ENCODE measurements around the gene HINT2.
A peak's percentile ranks its signal among the peaks of the same experiment; 100 is the strongest.

Gene HINT2

DNA sequence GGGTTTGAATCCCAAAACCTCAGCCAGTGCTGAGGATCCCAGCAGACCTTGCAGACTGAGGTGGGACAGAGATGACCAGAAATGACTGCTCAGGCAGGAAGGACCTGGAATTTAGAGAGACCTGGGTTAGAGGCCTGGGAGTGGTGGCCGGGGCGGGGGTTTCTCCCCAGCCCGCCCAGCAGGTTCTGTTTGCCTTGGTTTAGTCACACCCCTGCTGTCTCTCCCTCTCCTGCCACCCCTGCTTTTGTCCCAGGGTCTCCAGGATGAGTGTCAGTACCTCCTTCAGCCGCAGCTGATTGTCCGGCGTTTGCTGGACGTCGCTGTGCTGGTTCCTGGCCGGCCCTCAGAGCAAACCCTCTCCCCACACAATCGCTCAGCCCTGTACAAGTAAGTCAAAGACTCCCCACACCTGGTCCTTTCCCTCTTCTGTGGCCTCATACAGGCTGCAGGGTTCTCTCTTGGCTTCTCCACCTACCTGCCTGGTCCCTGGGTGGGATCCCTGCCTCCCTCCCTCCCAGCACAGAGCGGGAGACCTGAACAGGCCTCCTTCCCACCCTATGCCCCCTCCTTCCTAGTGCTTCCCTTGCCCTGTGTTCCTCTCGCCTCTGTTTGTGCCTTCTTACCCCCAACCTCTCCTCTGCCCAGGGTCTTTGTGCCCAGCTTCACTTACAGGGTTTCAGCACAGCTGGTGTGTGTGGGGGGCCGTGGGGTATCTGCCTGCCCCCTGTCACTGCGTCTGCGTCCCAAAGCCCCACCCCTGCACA, 26.2 kb upstream of the HINT2 start:
- no peak for DNase-seq (ENCODE audit: low spot score)

DNA sequence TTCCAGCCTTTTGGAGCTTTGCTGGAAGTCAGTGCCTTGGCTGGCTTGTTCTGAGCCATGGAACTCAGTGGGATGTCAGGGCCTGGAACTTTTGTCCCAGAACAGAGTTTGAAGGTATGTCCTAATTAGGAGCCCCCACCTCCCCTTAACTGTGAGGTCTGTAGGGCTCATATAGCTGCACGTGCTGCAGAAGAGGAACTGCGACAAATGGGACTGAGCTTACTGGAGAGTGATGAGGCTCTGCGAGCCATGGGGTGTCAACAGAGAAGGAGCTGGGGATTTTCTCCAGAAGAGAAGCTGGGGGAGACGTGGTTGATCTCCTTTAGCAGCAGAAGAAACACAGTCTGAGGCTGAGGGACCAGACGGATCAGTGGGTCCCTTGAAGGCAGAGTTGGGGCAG, 25.1 kb upstream of the HINT2 start:
- DNase-seq (ENCODE audit: low spot score): no peak

DNA sequence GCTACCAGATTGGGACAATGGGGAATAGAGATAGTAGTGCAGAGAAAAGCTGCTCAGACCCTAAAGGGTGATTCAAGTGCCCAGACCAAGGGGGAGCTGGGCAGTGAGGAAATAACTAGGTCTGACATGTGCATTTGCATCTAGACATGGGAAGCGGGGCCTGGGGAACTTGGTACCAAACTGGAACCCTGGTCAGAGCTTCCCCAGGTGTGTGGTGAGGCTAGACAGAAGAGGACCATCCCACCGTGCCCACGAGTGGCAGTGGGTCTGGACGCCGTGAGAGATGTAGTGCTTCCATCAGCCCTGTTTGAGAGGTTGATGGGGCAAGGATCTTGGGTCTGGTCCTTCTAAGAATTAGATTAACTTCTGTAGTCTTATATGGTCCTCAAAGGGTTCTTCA, 21.8 kb upstream of the HINT2 start:
- DNase-seq (ENCODE audit: low spot score): no peak

DNA sequence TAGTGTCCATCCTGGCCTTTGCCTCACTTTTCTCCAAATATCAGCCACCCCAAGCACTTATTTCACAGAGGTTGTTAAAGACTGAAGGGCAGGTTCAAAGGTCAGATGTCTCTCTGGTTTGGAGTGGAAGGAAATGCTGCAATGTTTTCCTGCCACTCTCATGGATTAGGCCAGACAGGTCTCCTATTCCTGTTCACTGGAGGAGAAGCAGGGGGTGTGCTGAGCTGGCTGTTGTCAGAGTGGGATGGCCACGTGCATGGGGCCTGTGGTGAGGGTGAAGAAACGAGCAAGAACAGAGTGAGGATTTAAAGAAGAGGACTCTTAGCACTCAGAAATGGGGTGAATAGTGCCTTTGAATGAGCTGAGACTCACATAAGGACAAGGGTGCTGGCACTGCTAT, 20.9 kb upstream of the HINT2 start:
- DNase-seq (ENCODE audit: low spot score): peak; percentile 43

DNA sequence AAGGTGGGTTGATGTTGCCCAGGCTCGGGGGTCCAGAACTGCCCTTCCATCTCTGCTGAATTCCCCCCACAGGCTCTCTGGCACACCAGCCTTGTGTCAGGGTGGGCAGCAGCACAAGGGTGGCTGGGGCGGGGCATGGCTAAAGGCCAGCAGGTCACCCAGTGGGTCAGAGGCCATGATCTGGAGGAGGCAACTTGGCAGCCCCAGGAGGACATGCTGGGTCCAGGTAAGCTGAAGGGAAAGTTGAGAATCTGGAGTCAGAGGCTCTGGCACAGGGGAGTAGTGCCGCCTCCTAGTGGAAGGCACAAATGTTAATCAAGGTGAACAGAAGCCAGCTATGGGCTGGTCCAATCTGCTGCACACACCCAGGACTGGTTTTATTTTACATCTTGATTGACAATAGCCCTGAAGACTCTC, 20.4 kb upstream of the HINT2 start:
- peak; percentile 70 for DNase-seq (ENCODE audit: low spot score)

DNA sequence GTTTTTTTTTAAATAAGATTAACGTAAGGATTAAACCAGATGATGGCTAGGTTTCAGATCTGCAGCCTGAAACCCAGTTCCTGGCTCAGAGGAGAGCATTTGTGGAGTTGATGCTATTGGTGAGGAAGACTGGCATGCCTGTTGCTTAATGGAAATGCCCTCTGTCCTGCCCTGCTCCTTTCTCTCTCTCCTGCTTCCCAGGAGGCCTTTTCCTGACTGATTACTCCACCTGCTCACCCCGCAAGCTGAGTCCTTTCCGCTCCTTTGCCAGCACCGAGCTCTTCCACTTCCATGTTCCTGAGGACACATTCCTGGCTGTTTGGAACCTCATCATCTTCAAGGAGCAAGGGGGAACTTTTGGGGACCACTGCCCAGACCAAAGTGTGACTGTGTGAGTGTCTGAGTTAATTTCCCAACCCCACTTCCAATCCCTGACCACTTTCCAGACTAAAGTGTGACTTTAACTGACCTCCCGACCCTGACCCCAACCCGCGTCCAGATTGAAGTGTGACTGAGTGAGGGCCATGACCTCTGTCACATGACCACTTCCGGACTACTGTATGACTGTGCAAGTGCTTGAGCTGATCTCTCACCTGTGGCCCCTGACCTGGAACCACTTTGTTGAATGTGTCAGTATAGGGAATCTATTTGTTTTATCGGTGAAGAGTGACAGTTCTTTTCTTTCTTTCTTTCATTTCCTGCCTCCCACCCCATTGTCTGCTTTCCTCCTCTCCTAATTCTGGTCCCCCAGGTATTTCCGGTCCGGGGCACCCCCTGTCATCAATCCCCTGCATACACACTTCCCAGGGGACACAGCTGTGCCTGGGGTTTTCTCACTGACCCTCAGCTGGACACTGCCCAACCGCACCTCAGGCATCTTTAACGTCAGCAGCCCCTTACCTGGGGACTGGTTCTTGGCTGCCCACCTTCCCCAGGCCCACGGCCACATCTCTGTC, 19.7 kb upstream of the HINT2 start:
- DNase-seq (ENCODE audit: low spot score): no peak

DNA sequence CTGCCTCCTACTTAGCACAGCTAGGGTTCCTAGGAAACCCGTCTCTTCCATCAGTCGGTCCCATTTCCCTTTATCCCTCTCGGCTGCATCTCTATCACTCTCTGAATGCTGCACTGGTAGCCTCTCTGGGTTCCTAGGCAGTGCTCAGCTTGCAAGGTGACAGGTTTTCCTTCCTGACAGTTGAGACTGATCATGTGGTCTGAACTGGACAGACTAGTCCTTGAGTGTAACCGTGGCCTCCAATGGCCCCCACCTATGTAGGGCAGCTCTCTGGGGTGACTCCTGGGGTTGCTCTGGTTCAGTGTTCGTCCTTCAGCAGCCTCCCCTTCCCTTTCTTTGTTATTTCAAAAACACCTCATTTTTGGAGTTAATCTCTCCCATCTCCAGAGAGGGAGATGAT, 18.0 kb upstream of the HINT2 start:
- no peak for DNase-seq (ENCODE audit: low spot score)

DNA sequence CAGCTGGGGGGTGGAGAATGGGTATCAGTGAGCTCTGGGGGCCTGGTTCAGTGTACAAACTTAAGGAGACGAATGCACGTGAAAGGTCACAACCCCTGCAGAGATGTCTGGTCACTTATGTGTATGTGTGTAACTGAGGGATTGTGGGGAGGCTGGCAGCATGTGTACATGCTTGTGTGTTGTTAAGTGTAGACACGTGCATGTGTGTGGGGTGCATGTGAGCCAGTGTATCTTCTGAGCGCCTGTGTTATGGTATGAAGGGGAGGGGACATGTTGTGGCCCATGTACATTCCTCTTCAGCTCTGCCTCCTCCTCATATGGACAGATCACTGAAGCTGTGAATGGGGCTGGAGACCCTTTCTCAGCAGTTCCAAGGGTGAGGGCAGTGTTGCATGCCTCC, 16.2 kb upstream of the HINT2 start:
- no peak for DNase-seq (ENCODE audit: low spot score)

DNA sequence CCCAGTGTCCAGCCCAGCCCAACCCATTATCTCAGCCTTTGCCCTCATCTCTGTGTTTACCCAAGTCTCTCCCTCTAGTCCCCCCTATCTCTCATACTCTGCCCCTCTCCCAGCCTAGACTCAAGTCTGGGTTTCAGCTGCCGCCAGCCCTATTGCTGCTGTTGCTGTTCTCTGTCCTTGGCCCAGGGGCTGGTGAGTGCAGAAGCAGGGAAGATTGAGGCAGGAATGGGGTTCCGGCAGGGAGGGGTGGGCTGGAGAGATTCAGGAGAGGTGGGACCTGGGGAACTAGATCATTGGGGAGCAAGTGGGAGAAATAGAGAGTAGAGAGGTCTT, 14.9 kb upstream of the HINT2 start:
- DNase-seq (ENCODE audit: low spot score): no peak

DNA sequence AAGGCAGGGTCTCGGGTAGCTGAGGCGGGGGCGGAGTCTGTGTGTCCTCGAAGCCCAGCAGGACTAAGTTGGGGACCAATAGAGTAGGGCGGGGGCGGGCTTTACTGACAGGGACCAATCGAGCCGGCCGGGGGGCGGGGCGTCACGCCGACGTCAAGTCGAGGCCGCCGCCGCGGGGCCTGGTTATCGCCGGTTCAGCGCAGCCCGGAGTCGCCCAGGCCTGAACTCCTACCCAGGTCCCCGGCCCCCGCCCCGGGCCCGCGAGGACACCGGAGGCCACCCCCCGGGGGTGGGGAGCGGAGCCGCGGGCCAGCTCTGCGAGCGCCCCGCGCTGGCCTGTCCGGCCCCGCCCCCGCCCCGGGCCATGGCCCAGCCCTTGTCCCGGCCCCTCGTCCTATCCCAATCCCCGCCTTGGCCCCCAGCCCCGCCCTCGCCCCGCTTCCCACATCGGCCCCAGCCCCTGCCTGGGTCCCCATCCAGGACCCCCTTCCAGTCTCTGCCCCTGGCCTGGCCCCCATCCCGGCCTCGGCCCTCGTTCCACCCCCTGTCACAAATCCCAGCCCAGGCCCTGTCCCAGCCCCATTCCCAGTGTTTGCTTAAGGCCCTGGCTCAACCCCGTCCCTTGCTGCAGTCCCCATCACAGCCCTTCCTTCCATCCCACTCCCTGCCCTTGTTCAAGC, 14.4 kb upstream of the HINT2 start, which contains the start of gene TMEM8B:
Gene TMEM8B, plus strand, starts transcription at position 145 of the 680 bp plus-strand sequence. Its CDS starts 220 bp downstream, at position 365.
- peak; percentile 95 for DNase-seq (ENCODE audit: low spot score)

DNA sequence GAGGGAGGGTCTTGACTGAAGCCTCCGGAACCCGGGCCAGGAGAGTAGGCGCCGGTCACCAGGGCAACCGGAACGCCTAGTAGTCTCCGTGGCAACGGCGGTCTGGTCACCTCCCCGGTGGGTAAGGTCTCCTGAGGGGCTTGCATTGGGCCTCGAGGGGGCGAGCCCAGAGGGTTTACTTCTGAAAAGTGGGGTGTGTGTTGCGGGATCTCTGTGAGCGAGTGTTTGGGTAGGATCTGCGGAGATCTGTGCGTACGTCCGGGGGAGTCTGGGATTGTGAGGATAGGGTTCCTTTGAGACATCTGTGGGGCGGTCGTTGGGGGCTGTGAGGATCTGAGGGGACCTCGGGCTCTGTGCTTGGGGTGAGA, 13.9 kb upstream of the HINT2 start, which contains the start of gene FAM221B:
Gene FAM221B, minus strand, starts transcription at position 17 of the 368 bp plus-strand sequence. CDS start 2,571 bp downstream, outside the sequence.
- no peak for DNase-seq (ENCODE audit: low spot score)

DNA sequence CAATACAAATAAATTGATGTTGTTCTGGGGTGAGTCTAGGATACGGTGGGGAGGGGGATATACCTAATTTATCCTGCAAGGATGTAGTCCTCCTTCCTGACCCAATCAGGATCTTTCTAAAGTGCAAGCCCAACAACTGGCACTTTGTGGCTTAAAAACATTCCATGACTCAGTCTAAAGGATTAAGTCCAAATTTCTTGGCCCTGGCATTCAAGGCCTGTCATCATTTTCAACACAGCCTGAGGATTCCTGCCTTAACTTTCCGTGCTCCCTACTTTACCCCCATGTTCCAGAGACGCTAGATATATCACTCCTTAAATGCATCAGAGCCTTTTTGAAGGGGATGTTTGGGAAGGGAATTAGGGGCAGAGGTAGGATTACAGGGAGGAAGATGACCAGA, 12.6 kb upstream of the HINT2 start:
- no peak for DNase-seq (ENCODE audit: low spot score)

DNA sequence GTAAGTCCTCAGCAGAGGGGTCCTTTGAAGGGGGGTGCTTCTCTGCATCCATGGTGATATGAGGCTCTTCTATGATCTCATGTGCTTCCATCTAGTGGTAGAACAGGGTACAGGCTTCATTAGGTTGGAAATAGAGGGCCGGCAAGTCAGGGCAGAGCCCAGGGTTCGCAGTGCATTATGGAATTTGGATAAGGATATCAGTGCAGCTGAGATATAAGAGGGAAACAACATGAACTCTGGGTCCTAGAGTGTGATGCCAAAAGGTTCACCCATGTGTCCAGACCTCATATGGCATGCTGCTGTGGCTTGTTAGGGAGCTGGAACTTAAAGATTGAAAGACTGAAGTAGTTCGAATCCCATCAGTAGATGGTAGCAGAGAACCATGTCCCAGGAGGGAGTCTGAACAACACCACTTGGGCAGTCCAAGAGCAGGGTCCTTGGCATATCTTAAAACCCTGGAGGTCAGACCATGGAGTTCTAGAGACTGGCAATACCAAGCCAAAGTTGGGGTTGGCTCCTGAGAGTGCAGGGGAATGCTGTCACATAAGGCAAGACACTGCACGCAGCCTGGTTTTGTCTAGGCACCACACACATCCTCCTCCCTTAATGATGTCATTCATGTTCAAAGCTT, 11.3 kb upstream of the HINT2 start:
- DNase-seq (ENCODE audit: low spot score): peak; percentile 58

DNA sequence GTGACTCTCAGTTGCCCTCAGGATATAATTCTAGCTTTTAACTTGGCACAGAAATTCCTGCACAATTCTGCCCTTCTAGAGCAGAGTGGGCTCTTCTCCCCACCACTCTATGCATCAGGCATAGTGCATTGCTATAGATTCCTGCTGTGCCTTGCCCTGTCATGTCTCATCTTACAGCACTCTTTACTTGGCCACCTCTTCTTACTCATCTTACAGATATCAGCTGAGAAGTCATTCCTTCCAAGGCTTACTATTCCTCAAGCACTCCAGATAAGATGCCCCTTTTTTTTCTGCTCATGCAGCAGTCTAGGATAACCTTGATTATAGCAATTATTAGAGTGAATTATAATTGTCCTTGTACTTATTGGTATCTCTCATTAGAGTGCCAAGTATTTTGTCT, 8.1 kb upstream of the HINT2 start:
- DNase-seq (ENCODE audit: low spot score): no peak

DNA sequence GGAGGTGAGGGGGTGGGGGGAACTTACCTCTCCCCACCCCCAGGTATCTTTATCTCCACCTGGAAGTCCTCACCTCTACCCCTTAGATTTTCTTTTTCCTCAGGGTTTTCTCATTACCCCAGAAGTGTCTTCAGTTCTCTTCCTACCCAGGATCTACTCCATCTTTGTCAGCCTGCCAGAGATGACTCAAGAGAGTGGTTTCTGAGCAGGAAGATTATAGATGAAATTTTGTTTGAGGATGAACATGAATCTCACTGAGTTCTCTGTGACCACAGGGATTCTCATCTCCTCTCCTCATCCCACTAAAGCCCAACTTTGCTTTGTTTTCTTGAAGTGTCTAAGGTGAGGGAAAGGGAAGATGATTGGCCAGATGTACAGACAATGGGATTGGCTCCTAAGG, 5.2 kb upstream of the HINT2 start:
- no peak for DNase-seq (ENCODE audit: low spot score)

DNA sequence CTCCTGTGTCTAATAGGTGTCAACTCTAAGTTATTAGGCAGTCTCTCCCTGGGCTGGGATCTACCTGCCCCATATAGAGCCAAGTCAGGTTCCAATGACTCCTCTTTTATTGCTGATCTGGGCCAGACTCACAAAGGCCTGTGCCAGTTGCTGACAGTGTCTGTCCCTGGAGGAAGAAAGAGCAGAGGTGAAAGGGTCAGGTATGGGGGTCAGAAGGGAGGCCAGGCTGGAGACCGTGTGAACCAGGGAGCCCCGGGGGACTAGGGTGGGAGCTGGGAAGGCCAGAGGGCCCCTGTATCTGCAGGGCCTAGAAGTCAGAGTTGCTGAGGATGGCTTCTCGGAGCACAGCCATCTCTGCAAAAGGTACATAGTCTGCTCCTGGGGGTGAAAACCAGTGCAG, 3.5 kb upstream of the HINT2 start:
- no peak for DNase-seq (ENCODE audit: low spot score)

DNA sequence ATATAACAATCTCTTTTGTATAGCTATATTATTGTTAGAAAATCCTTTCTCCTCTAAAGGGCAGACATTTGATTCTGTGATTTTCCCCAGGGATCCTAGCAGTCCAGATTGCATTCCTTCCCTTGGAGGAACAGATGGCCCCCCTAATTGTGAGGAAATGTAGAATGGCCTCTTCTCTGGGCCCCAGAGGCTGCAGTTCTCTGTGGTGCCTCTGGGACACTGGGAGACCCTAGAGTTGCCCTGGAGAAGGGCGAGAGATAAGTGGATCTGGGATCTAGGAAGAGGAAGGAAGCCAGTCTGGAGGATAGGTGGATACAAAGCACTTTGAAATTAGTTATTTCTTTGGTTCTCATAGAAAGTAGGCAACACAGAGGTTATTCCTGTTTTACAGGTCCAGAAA, 1.9 kb upstream of the HINT2 start:
- DNase-seq (ENCODE audit: low spot score): no peak

DNA sequence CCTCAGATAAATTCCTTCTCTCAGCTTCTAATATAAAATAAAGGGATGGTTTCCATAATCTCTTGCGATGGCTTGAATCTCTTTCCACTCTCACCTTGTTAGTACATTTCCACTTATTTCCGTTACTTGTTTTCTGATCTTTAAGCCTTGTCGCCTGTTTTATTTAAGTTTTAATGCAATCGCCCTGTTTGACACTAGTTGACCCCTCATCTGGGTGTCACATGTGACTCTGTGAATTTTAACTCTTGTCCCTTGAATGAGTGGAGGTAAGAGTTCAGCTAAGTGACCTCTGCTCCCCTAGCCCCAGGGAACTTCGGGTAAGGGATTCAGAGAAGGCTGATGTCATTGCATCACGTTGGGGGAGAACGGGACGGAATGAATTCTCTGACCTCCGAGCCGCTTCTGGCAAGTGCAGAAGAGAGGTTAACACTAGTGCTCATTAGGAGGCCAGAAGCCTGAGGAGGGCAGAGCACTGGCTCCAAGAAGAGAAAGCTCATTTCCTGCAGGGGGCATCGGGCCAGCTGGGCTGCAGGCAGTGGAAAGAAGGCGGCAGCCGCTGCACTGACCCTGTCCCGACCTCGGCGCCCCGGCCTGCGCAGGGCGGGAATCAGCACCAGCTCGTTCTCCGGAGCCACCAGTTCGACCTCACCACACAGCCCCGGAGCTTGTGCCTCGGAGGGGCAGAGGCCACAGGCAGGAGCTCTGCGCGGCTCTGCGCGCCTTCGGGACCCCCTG, 569 bp downstream of the HINT2 start:
- peak; percentile 77 for DNase-seq (ENCODE audit: low spot score)

DNA sequence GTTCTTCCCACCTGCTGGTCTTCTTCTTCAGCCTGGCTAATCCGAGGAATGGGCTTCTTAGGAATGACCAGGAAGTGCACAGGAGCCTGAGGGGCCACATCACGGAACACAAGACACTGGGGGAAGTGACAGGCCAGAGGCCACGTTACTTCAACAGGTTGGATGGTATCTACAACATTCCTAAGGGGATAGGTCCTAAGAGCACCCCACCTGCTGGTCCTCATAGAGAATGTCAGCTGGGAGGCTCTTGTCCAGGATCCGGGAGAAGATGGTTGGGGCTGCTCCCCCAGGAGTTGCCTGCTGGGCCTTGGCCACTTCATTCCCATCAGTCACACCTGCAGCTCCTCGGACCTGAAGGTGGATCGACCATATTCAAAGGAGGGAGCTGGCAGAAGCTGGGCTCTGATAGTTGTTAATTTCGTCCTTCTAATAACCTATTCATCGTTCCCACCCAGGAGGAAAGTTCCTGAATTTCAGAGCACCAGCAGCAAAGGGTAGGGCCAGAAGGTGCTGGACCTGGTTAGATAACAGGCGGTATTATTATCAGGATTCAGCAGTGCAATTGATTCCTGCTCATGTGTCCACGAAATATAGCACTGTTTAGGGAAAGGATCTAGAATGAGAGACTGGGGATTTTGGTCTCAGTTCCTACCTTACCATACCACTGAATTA, 1.3 kb downstream of the HINT2 start:
- DNase-seq (ENCODE audit: low spot score): peak; percentile 61

DNA sequence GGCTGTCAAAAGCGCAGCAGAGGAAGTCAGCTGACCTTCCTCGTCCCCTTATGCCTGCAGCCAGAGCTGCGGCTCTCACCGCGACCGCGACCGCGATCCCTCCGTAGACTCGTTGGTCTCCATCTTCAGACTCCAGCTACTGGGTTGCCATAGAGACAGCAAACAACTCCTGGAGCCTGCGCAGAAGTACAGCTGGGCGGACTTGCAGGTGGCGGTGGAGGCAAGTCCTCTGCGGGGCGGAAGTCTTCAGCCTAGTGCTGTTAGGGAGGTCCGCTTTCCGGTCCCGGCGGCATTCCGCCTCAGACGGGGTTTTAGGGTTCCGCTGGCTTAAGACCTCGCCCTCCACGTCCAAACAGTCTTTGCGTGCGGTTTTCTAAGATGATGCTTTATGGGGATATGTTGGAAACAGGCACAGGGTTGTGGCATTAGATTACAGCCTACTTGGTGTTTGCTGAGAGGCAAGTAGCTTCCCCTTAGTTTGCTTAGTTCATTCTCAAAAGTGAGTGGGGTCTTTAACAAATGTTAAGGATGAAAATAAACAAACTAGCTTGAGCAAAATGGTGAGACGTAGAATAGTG, 2.7 kb downstream of the HINT2 start, which contains the start of gene SPAG8:
Gene SPAG8, minus strand, starts transcription at position 238 of the 578 bp plus-strand sequence. Its CDS starts 115 bp downstream, at position 123.
- peak; percentile 85 for DNase-seq (ENCODE audit: low spot score)

Data from HuH-7 (cell line).